IMR-90 (cell line): ENCODE measurements around the gene SH3TC1.

Experiments used
- BHLHE40 ChIP-seq: fragments of 150-350 bp; IDR thresholded peaks from 2 replicates; pipeline ENCODE4 v1.6.1; 2016; ENCODE audit warnings: mild to moderate bottlenecking, low read depth, low read length
- CEBPB ChIP-seq: IDR thresholded peaks from 2 replicates; pipeline ENCODE4 v1.6.1; 2012; ENCODE audit warnings: low read depth, low read length, improper control_type of control experiment
- CHD1 ChIP-seq: IDR thresholded peaks from 2 replicates; pipeline ENCODE4 v1.6.1; 2012; ENCODE audit warnings: low read depth, low read length, improper control_type of control experiment
- CTCF ChIP-seq: conservative IDR thresholded peaks from 2 replicates; pipeline ENCODE4 v1.5.1; 2012; ENCODE audit warnings: mild to moderate bottlenecking, low read depth, low read length, improper control_type of control experiment
- FOS ChIP-seq: fragments of 150-350 bp; IDR thresholded peaks from 2 replicates; pipeline ENCODE4 v1.6.1; 2016; ENCODE audit warnings: low read depth, low read length
- MAFK ChIP-seq: IDR thresholded peaks from 2 replicates; pipeline ENCODE4 v1.6.1; 2012; ENCODE audit warnings: low read depth, low read length, improper control_type of control experiment
- MAZ ChIP-seq: IDR thresholded peaks from 2 replicates; pipeline ENCODE4 v1.6.1; 2012; ENCODE audit warnings: low read depth, mild to moderate bottlenecking, low read length, improper control_type of control experiment, moderate library complexity, borderline replicate concordance
- NFE2L2 ChIP-seq: fragments of 150-350 bp; IDR thresholded peaks from 2 replicates; pipeline ENCODE4 v1.6.1; 2016; ENCODE audit warnings: low read depth, mild to moderate bottlenecking, low read length
- POLR2A ChIP-seq: IDR thresholded peaks from 2 replicates; pipeline ENCODE4 v1.6.1; 2012; ENCODE audit warnings: mild to moderate bottlenecking, low read depth, low read length
- RAD21 ChIP-seq: IDR thresholded peaks from 2 replicates; pipeline ENCODE4 v1.6.1; 2012; ENCODE audit warnings: low read length, improper control_type of control experiment
- RCOR1 ChIP-seq: IDR thresholded peaks from 2 replicates; pipeline ENCODE4 v1.6.1; 2012; ENCODE audit warnings: mild to moderate bottlenecking, low read length, improper control_type of control experiment; ENCODE audit not compliant: insufficient replicate concordance
- RFX5 ChIP-seq: IDR thresholded peaks from 2 replicates; pipeline ENCODE4 v1.8.0; 2012; ENCODE audit warnings: low read depth, mild to moderate bottlenecking, low read length, moderate library complexity
- SMC3 ChIP-seq: fragments of 150-350 bp; IDR thresholded peaks from 2 replicates; pipeline ENCODE4 v1.6.1; 2016; ENCODE audit warnings: low read depth, mild to moderate bottlenecking, antibody characterized with exemption, low read length, moderate library complexity
- USF2 ChIP-seq: fragments of 150-350 bp; IDR thresholded peaks from 2 replicates; pipeline ENCODE4 v1.6.1; 2017; ENCODE audit warnings: mild to moderate bottlenecking, antibody characterized with exemption, low read length, low read depth

- TF ChIP-seq RCOR1 (no peak), CTCF (no peak), SMC3 (no peak), POLR2A (no peak), FOS (no peak), MAFK (no peak), BHLHE40 (no peak), CEBPB (no peak), USF2 (no peak), RFX5 (no peak), NFE2L2 (no peak), MAZ (no peak), RAD21 (no peak), CHD1 (no peak)
Measured at GRCh38 chr4:8201321-8201781, 2.3 kb downstream of the SH3TC1 start.
